ENCODE measurements around the gene EEF1E1.

Gene EEF1E1

DNA sequence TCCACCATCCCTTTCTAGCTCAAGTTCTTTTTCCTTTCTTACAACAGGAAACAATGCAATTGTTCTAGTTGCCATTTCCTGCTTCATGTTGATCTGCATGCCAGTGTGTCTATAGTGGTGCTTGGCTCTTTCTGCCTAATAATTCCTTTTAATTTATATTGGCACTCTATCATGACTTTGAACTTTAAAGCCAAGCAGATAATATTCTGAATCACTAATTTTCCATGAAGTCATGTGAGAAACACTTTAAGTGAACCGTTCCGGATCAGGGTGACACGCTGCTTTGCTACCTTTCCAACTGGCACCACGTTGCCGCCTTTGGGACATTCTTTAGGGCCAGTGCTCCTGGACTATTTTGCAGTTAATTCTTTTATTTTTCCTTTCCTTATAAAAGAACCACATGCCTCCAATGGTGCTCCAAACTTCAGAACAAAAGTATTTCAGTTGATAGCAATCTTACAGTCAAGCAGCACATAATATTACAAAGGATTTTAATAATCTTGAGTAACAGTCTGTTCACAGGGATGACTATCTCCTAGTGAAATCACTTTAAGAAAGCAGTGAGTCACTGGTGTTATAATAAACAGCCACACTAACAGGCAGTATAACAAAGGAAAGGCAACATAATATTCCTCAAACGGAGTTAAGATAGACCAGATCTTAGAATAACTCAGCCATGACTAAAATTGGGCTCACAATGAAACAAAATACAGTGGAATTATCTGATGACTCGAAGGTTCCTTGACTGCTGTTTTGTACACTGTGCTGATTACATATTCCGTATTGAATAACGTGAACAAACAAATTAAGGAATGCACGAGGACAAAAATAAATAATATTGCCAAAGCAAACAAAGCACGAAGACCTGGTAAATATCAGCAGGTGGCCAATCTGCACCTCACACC is 19.1 kb downstream of the EEF1E1 start:
- Histone ChIP-seq H3K4me3 (ENCODE audit: low read depth in 1 of 2, low read length in 1 of 2) (no peak overlapping the region), H3K36me3 (peaks cover 4% of the 10 kb centered on the region), H3K9me3 (no peaks in the 10 kb centered on the region), H3K27me3 (no peaks in the 10 kb centered on the region), H3K27ac (peak overlapping the region; percentile 48), H3K4me1 (ENCODE audit: control insufficient read depth in 1 of 2, insufficient read depth in 1 of 2, low read depth in 1 of 2, low read length in 1 of 2) (peaks cover 37 to 51% of the 10 kb centered on the region in 2 experiments)
- TF ChIP-seq CTCF (IDR thresholded peaks at IDR 0.05), result no peak

DNA sequence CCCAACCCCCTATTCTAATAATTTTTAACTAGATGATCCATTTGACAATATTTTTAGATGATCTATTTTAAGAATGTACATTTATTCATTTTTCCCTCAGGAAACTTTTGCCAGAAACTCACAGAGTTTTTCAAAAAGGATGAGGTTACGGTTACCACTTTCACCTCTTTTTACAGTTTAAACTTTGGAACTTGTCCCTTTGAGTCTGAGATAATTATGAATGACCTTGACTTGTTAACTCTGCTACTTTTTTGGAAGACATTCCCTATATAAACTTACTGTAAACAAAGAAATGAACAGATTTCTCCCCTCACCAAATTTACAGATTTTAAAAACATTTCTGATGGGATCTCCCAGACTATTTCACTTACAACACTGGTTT is 19.8 kb downstream of the EEF1E1 start:
- Histone ChIP-seq H3K4me1 (ENCODE audit: control insufficient read depth in 1 of 2, insufficient read depth in 1 of 2, low read depth in 1 of 2, low read length in 1 of 2) (peaks cover 40 to 57% of the 10 kb centered on the region in 2 experiments), H3K36me3 (peaks cover 4% of the 10 kb centered on the region), H3K27me3 (no peaks in the 10 kb centered on the region), H3K27ac (peak overlapping the region; percentile 48), H3K4me3 (ENCODE audit: low read depth in 1 of 2, low read length in 1 of 2) (no peak overlapping the region), H3K9me3 (no peaks in the 10 kb centered on the region)
- no peak for TF ChIP-seq CTCF (IDR thresholded peaks at IDR 0.05)

DNA sequence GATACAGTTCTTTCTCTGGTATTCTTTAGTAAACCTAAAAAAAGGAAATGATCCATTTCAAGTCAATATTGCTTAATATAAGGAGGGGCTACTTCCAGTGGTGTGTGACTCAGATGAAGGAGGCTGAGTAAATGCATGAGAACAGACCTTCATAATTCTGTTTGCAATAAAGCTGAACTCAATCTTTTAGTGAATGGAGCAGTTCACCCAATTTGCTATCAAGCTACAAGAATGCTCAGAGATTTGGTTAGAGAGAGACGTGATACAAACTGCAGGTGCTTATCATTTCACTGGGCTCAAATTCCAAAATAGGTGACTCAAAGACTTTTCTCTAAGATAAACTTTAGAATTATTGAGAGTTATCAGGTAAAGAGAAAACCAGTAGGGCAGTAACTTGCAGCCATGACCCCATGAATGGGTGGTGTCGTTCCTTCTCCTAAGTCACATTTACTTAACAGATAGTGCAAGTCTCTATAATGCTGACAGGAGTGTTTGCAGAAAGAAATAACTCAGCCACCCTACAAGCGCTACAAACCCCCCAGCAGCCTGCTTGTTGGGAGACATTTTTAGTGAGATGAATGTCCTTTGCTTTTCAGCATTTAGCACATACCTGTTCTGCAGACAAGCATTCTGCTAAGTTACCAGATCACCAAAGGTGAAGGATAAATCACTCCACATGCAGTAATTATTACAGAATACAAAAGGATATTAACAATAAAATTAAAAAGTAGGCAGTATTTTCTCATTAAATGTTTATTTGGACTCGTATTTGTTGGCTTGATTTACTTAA is 21.8 kb downstream of the EEF1E1 start:
- TF ChIP-seq CTCF (IDR thresholded peaks at IDR 0.05), result no peak
- no peaks in the 10 kb centered on the region for H3K36me3 ChIP-seq
- H3K27me3 ChIP-seq, result no peaks in the 10 kb centered on the region
- H3K27ac ChIP-seq, result peak overlapping the region; percentile 81
- peaks cover 51 to 72% of the 10 kb centered on the region in 2 experiments for H3K4me1 ChIP-seq (ENCODE audit: control insufficient read depth in 1 of 2, insufficient read depth in 1 of 2, low read depth in 1 of 2, low read length in 1 of 2)
- H3K4me3 ChIP-seq (ENCODE audit: low read depth in 1 of 2, low read length in 1 of 2), result peak overlapping the region in 1 of 2 experiments; percentile 1
- H3K9me3 ChIP-seq, result no peaks in the 10 kb centered on the region

DNA sequence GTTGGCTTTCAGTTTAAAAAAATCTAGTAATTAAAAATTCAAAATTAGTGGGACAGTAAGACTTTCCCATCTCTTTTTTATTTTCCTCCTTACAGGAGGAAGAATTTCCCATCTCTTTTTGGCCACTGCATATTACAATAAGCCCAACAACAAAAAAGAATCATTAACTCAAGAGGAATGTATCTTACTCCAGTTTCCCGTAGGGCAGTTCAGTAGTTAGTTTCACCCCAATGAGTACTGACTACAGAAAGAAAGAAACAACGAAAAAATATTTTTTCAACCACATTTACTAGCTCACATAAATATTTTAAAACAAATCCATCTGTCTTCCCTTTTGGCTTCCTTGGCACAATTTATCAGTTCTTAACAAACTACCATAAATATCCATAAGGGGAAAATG is 23.2 kb downstream of the EEF1E1 start:
- Histone ChIP-seq H3K27ac (peak overlapping the region; percentile 81), H3K4me1 (ENCODE audit: control insufficient read depth in 1 of 2, insufficient read depth in 1 of 2, low read depth in 1 of 2, low read length in 1 of 2) (peaks cover 66 to 86% of the 10 kb centered on the region in 2 experiments), H3K36me3 (no peaks in the 10 kb centered on the region), H3K4me3 (ENCODE audit: low read depth in 1 of 2, low read length in 1 of 2) (no peak overlapping the region), H3K9me3 (no peaks in the 10 kb centered on the region), H3K27me3 (no peaks in the 10 kb centered on the region)
- no peak for TF ChIP-seq CTCF (IDR thresholded peaks at IDR 0.05)

GRCh38 chr6:8077991-8078390 is 24.4 kb downstream of the EEF1E1 start:
- H3K27ac ChIP-seq, result peak overlapping the region; percentile 11
- no peaks in the 10 kb centered on the region for H3K9me3 ChIP-seq
- H3K36me3 ChIP-seq, result no peaks in the 10 kb centered on the region
- H3K4me3 ChIP-seq (ENCODE audit: low read depth in 1 of 2, low read length in 1 of 2), result no peak overlapping the region
- no peaks in the 10 kb centered on the region for H3K27me3 ChIP-seq
- H3K4me1 ChIP-seq (ENCODE audit: control insufficient read depth in 1 of 2, insufficient read depth in 1 of 2, low read depth in 1 of 2, low read length in 1 of 2), result peaks cover 69 to 92% of the 10 kb centered on the region in 2 experiments
- no peak for TF ChIP-seq CTCF (IDR thresholded peaks at IDR 0.05)

All from neutrophil (primary cell).